GM20000 (cell line): ENCODE results near the gene LINC00237.

ENCODE experiments used
- DNase-seq: peaks from one replicate; pipeline ENCODE4 v3.0.0; 2012; ENCODE audit warnings: low spot score
- TF ChIP-seq, protein P1 (sequence below): IDR thresholded peaks from 2 replicates; pipeline ENCODE4 v1.5.1; 2012; ENCODE audit warnings: mild to moderate bottlenecking, control low read depth; ENCODE audit errors: extremely low read depth, missing control alignments

LINC00237 gene

GRCh38 chr20:21145424-21145823 lies 39.3 kb upstream of the LINC00237 start:
- DNase-seq, result no peak
- TF ChIP-seq, protein P1, sequence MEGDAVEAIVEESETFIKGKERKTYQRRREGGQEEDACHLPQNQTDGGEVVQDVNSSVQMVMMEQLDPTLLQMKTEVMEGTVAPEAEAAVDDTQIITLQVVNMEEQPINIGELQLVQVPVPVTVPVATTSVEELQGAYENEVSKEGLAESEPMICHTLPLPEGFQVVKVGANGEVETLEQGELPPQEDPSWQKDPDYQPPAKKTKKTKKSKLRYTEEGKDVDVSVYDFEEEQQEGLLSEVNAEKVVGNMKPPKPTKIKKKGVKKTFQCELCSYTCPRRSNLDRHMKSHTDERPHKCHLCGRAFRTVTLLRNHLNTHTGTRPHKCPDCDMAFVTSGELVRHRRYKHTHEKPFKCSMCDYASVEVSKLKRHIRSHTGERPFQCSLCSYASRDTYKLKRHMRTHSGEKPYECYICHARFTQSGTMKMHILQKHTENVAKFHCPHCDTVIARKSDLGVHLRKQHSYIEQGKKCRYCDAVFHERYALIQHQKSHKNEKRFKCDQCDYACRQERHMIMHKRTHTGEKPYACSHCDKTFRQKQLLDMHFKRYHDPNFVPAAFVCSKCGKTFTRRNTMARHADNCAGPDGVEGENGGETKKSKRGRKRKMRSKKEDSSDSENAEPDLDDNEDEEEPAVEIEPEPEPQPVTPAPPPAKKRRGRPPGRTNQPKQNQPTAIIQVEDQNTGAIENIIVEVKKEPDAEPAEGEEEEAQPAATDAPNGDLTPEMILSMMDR, result no peak

GRCh38 chr20:21143194-21143890 lies 37.2 kb upstream of the LINC00237 start:
- DNase-seq, result no peak

GRCh38 chr20:21141825-21142224 lies 35.7 kb upstream of the LINC00237 start:
- DNase-seq, result no peak
- TF ChIP-seq, protein P1, result no peak

More at GRCh38 chr20:21143194-21143890, 37.2 kb upstream of the LINC00237 start:
- TF ChIP-seq, protein P1, result no peak

- DNase-seq, result no peak
- TF ChIP-seq, protein P1, result no peak
Measured at GRCh38 chr20:21139881-21140566, 33.9 kb upstream of the LINC00237 start.

DNA sequence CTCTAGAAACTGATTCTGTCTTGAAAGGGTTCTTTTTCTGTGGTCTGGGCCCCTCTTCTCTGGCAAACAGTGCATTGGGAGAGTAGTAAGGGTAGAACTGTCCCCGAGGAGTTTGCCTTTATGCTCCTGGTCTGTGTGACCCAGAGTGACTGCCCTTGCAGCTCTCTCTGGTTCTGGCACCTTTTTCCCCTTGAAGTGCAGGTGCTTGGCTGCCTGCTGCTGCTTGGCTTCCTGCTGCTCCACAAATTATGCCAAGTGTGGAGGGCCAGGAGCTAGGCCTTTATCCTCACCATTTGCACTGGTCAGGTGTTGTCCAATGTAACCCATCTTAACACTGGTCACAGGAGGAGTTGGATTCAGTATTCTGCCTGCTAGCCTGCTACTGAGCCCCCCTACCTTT lies 30.9 kb upstream of the LINC00237 start:
- TF ChIP-seq, protein P1, result no peak
- DNase-seq, result no peak

- no peak for DNase-seq
- TF ChIP-seq, protein P1, result no peak
Measured at GRCh38 chr20:21136015-21136732, 30.0 kb upstream of the LINC00237 start.
